Activated CD8-positive, alpha-beta memory T cell treated with anti-CD3 and anti-CD28 coated beads, Interleukin-2, amount 50 U/mL, for 1 hour (primary cell): ENCODE measurements around the gene RNF151.

Experiments used
- DNase-seq: peaks from one replicate; pipeline ENCODE4 v3.0.0-alpha.2; 2020; ENCODE audit errors: extremely low read depth

RNF151 gene

GRCh38 chr16:1976951-1977874 is 10.6 kb downstream of the RNF151 start:
- DNase-seq: no peak

GRCh38 chr16:1977875-1978268 is 11.2 kb downstream of the RNF151 start:
- no peak for DNase-seq

GRCh38 chr16:1978476-1979120 is 11.9 kb downstream of the RNF151 start:
- no peak for DNase-seq

- no peak for DNase-seq
These were observed 12.8 kb downstream of the RNF151 start for GRCh38 chr16:1979271-1980029.

GRCh38 chr16:1980030-1980769 is 13.5 kb downstream of the RNF151 start:
- DNase-seq: no peak

- no peak for DNase-seq
These were observed 14.1 kb downstream of the RNF151 start for GRCh38 chr16:1980770-1981087.

GRCh38 chr16:1981398-1981836 is 14.8 kb downstream of the RNF151 start, which contains the start of gene NOXO1:
TSS of gene NOXO1 (minus strand) at chr16:1981469. CDS start at chr16:1981179, 290 bp downstream.
- DNase-seq: no peak

- DNase-seq: no peak
These were observed 15.4 kb downstream of the RNF151 start for GRCh38 chr16:1982013-1982433.

- DNase-seq: no peak
These were observed 16.4 kb downstream of the RNF151 start for GRCh38 chr16:1982991-1983543.

GRCh38 chr16:1983544-1984346 is 17.1 kb downstream of the RNF151 start, which contains the start of gene GFER:
TSS of gene GFER (plus strand) at chr16:1984193. CDS start at chr16:1984219, 26 bp downstream.
- DNase-seq: no peak

- no peak for DNase-seq
These were observed 17.9 kb downstream of the RNF151 start for GRCh38 chr16:1984347-1985225.

GRCh38 chr16:1985466-1986150 is 19.0 kb downstream of the RNF151 start:
- no peak for DNase-seq

- DNase-seq: no peak
These were observed 20.5 kb downstream of the RNF151 start for GRCh38 chr16:1987198-1987597.

GRCh38 chr16:1989209-1990100 is 22.8 kb downstream of the RNF151 start, which contains the start of gene SYNGR3:
TSS of gene SYNGR3 (plus strand) at chr16:1989970. CDS start at chr16:1990103, 133 bp downstream.
- DNase-seq: no peak

- DNase-seq: no peak
These were observed 23.4 kb downstream of the RNF151 start for GRCh38 chr16:1990101-1990350.

GRCh38 chr16:1990351-1991134 is 23.9 kb downstream of the RNF151 start:
- DNase-seq: no peak

GRCh38 chr16:1991135-1991551 is 24.5 kb downstream of the RNF151 start:
- DNase-seq: no peak
